ENCODE results near the gene TMEM233. TPM values are rescaled to one million over a fixed set of nuclear protein-coding genes. Genes with fewer than 3 reads are reported as not detected.

TMEM233 gene
- total and polyA plus RNA-seq, 11 donors = 0.07 to 1.3 (median 0.25) TPM; not detected in 1

DNA sequence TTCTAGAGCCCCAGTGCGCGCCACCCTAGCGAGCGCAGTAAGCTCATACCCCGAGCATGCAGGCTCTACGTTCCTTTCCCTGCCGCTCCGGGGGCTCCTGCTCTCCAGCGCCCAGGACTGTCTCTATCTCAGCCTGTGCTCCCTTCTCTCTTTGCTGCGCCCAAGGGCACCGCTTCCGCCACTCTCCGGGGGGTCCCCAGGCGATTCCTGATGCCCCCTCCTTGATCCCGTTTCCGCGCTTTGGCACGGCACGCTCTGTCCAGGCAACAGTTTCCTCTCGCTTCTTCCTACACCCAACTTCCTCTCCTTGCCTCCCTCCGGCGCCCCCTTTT, 791 bp downstream of the TMEM233 start:
- Histone ChIP-seq H3K4me3 (peak overlapping the region; percentile 11 to 69 (median 56)), H3K9me3 (no peaks in the 10 kb centered on the region), H3K36me3 (no peaks in the 10 kb centered on the region), H3K27ac (peak overlapping the region in 9 of 12 donors; percentile 18 to 85 (median 67)), H3K4me1 (peaks cover 0 to 20% (median 10%) of the 10 kb centered on the region in 12 donors), H3K27me3 (peaks cover 0 to 55% (median 22%) of the 10 kb centered on the region in 9 donors)
- 1 to 2% (median 2%) methylated on average over 22 of the region's 22 CpGs for WGBS, 4 donors
- TF ChIP-seq, protein P1, sequence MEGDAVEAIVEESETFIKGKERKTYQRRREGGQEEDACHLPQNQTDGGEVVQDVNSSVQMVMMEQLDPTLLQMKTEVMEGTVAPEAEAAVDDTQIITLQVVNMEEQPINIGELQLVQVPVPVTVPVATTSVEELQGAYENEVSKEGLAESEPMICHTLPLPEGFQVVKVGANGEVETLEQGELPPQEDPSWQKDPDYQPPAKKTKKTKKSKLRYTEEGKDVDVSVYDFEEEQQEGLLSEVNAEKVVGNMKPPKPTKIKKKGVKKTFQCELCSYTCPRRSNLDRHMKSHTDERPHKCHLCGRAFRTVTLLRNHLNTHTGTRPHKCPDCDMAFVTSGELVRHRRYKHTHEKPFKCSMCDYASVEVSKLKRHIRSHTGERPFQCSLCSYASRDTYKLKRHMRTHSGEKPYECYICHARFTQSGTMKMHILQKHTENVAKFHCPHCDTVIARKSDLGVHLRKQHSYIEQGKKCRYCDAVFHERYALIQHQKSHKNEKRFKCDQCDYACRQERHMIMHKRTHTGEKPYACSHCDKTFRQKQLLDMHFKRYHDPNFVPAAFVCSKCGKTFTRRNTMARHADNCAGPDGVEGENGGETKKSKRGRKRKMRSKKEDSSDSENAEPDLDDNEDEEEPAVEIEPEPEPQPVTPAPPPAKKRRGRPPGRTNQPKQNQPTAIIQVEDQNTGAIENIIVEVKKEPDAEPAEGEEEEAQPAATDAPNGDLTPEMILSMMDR (IDR thresholded peaks at IDR 0.05) = no peak
- TF ChIP-seq POLR2A (IDR thresholded peaks at IDR 0.05) = no peak
- DNase-seq = no peak
- intact Hi-C loops (cut with DNase I) = loop anchor here in 2 of 10 donors (10.0 kb wide), 1 partner anchor 50 kb away; no protein-coding TSS in a partner anchor
- peak in 3 of 4 donors; percentile 35 to 51 (median 38) for ATAC-seq

DNA sequence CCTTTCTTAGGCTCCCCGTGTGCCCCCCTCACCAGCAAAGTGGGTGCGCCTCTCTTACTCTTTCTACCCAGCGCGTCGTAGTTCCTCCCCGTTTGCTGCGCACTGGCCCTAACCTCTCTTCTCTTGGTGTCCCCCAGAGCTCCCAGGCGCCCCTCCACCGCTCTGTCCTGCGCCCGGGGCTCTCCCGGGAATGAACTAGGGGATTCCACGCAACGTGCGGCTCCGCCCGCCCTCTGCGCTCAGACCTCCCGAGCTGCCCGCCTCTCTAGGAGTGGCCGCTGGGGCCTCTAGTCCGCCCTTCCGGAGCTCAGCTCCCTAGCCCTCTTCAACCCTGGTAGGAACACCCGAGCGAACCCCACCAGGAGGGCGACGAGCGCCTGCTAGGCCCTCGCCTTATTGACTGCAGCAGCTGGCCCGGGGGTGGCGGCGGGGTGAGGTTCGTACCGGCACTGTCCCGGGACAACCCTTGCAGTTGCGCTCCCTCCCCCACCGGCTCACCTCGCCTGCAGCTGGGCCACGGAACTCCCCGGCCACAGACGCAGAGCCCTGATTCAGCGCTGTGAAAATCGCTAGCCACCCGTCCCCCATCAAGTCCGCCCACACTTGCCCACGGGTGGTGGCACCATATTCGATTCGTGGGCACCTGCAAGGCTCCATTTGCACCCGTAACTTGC, 1.3 kb downstream of the TMEM233 start:
- TF ChIP-seq, protein P1 (IDR thresholded peaks at IDR 0.05) = no peak
- TF ChIP-seq POLR2A (IDR thresholded peaks at IDR 0.05) = no peak
- H3K36me3 ChIP-seq = no peaks in the 10 kb centered on the region
- H3K4me3 ChIP-seq = peak overlapping the region; percentile 11 to 69 (median 56)
- intact Hi-C loops (cut with DNase I) = loop anchor here in 3 of 10 donors (5.0 to 10.0 kb wide), 2 partner anchors 50 to 52 kb away; no protein-coding TSS in a partner anchor
- H3K4me1 ChIP-seq = peaks cover 0 to 20% (median 10%) of the 10 kb centered on the region in 12 donors
- H3K27me3 ChIP-seq = peaks cover 0 to 55% (median 22%) of the 10 kb centered on the region in 9 donors
- peak overlapping the region in 11 of 12 donors; percentile 18 to 85 (median 58) for H3K27ac ChIP-seq
- peak in 4 of 5 donors; percentile 33 to 57 (median 44) for DNase-seq
- ATAC-seq = peak; percentile 48 to 86 (median 78)
- no peaks in the 10 kb centered on the region for H3K9me3 ChIP-seq
- WGBS, 4 donors = 1 to 2% (median 2%) methylated on average over 24 to 49 of the region's 49 CpGs

DNA sequence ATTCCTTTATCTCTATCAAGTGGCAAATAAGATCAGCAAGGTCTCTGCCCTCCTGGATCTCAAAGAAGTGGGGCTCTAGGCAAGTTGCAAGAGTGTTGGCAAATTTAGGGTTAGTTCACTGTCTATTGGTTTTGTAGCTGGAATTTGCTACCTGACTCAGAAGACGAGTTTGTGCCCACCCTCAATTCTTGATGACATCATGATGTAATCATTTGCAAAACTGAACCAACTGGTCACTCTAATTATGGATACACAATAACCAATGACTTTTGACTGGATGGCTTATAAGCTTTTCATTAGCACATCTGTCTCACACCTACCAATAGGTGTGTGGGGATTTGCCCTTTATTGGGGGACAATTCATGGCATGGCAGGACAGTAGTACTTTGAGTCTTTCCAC, 4.6 kb downstream of the TMEM233 start:
- intact Hi-C loops (cut with DNase I) = loop anchor here in 3 of 10 donors (5.0 to 10.0 kb wide), 2 partner anchors 47 to 49 kb away; no protein-coding TSS in a partner anchor
- no peak for DNase-seq
- 68 to 92% (median 76%) methylated on average over 1 of the region's 1 CpG for WGBS, 4 donors
- ATAC-seq = no peak
- Histone ChIP-seq H3K36me3 (no peaks in the 10 kb centered on the region), H3K9me3 (no peaks in the 10 kb centered on the region), H3K4me1 (peaks cover 0 to 20% (median 9%) of the 10 kb centered on the region in 12 donors), H3K4me3 (no peak overlapping the region), H3K27ac (no peak overlapping the region), H3K27me3 (peaks cover 0 to 37% (median 16%) of the 10 kb centered on the region in 9 donors)
- TF ChIP-seq POLR2A (IDR thresholded peaks at IDR 0.05) = no peak
- TF ChIP-seq, protein P1 (IDR thresholded peaks at IDR 0.05) = no peak

DNA sequence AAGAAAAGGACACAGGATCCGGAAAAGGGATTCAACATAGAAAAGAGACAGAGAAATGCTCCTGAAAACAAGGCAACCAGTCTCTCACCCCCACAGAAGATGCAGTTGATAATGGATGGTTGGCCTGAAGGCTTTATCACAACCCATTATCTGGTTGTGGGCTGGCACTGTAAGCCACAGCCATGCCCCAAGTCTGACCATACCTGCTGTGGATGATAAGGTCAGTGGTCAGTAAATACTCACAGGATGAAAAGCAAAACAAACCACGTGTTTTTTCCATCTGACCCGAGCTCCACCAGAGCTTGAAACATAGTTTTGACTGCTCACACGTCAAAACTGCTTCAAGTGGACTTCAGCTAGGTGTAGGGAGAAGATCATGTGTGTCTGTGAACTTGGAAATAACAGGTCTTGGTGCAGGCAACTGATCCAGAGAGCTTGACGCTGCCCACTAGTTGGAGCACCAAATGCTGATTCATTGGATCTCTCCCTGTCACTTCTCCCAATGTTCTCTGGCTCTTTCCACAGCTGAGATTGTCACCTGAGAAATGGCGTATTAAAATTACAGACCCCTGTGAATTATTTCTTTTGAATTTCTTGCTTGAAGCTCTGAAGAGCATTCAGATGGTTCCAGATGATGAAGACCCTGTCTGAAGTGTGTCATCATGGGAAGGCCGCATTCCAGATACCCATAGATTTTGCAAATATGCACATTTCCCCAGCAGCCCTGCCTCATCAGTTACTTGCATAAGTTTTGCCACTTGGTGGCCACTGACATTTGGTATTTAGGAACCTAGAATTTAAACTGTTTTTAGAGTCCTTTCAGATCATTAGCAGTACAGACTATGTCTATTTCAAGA, 8.5 kb downstream of the TMEM233 start:
- no peaks in the 10 kb centered on the region for H3K36me3 ChIP-seq
- WGBS, 4 donors = 57 to 70% (median 69%) methylated on average over 7 of the region's 7 CpGs
- no peak overlapping the region for H3K27ac ChIP-seq
- no peak for ATAC-seq
- peaks cover 0 to 10% (median 0%) of the 10 kb centered on the region in 9 donors for H3K27me3 ChIP-seq
- no peaks in the 10 kb centered on the region for H3K9me3 ChIP-seq
- DNase-seq = no peak
- TF ChIP-seq POLR2A (IDR thresholded peaks at IDR 0.05) = no peak
- TF ChIP-seq, protein P1 (IDR thresholded peaks at IDR 0.05) = no peak
- H3K4me1 ChIP-seq = peaks cover 0 to 10% (median 0%) of the 10 kb centered on the region in 12 donors
- intact Hi-C loops (cut with DNase I) = no loop called here
- no peak overlapping the region for H3K4me3 ChIP-seq

Measured in heart left ventricle (tissue), 16 donors.